GM12865 (cell line): ENCODE measurements around the gene TPK1.

Experiments
- DNase-seq: peaks from one replicate; pipeline ENCODE4 v3.0.0; 2010; ENCODE audit warnings: low read depth
- H3K4me3 ChIP-seq: 2 replicates; pipeline ENCODE4 v1.5.1; 2011; ENCODE audit warnings: mild to moderate bottlenecking, low read depth, low read length, control low read depth
- TF ChIP-seq, protein P1 (sequence below): IDR thresholded peaks from 2 replicates; pipeline ENCODE4 v1.5.1; 2011; ENCODE audit warnings: low read length, control low read depth, low read depth, inconsistent platforms; ENCODE audit not compliant: insufficient read depth; ENCODE audit errors: missing control alignments

Gene TPK1

DNA sequence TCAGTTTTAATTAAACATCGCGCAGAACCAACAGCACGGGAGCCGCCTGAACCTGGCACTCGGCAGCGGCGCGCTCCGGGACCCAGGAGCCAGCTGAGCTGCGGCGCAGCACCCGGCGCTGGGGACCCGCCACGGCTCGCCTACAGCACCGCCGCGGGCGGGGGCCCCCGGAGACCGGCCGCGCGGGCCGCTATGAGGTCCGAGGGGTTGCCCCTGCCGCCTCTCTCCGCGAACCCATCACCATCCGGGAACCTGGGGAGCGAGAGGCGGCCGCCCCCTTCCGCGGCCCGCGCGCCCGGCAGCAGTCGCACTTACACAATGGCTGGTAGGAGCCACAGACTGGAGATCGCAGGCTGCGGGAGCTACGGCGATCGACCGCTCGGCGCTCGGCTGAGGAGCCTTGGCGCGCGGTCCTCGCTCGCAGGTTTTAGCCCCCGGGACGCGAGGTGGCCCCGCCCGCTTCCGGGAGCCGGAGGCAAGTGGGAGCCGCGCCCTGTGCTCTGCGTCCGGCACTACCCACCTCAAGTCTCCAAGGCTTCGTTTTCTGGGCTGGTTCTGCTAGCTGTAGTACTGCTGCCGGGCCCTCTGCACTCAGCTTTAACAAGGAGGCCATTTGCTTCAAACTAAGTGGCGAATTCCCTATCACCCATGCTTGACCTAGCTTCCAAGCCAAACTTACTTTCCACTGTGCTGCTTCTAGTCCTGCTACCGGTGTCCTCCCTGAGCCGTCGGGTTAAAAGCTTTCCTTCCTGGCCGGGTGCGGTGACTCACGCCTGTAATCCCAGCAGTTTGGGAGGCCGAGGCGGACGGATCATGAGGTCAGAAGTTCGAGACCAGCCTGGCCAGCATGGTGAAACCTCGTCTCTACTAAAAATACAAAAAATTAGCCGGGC lies at the start of gene TPK1:
Gene TPK1, minus strand, starts transcription at position 402 of the 893 bp plus-strand sequence. CDS start 451 bp downstream, outside the sequence.
- H3K4me3 ChIP-seq: peak within 1 kb of the TSS; percentile 94
- peak; percentile 98 for DNase-seq
- TF ChIP-seq, protein P1, sequence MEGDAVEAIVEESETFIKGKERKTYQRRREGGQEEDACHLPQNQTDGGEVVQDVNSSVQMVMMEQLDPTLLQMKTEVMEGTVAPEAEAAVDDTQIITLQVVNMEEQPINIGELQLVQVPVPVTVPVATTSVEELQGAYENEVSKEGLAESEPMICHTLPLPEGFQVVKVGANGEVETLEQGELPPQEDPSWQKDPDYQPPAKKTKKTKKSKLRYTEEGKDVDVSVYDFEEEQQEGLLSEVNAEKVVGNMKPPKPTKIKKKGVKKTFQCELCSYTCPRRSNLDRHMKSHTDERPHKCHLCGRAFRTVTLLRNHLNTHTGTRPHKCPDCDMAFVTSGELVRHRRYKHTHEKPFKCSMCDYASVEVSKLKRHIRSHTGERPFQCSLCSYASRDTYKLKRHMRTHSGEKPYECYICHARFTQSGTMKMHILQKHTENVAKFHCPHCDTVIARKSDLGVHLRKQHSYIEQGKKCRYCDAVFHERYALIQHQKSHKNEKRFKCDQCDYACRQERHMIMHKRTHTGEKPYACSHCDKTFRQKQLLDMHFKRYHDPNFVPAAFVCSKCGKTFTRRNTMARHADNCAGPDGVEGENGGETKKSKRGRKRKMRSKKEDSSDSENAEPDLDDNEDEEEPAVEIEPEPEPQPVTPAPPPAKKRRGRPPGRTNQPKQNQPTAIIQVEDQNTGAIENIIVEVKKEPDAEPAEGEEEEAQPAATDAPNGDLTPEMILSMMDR: no peak

DNA sequence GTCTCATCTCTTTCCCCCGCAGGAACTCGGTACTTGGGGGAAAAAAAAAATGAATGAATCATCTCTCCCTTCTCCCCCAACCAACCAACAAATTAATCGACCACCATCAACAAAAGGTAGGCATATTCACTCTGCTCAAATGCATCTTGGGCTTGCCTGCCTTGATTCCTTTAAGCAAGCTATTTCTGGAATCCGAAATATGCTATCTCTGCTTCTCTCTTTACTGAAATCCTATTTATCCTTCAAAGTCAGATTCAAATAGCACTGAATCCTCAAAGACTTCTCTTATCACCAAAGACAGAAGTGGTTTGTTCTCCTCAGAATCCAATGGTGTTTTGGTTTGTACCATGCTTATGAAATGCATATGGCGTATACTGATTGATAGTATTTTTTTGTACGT lies 49.6 kb upstream of the TPK1 start:
- H3K4me3 ChIP-seq: no peak overlapping the region
- no peak for DNase-seq
- TF ChIP-seq, protein P1: no peak

DNA sequence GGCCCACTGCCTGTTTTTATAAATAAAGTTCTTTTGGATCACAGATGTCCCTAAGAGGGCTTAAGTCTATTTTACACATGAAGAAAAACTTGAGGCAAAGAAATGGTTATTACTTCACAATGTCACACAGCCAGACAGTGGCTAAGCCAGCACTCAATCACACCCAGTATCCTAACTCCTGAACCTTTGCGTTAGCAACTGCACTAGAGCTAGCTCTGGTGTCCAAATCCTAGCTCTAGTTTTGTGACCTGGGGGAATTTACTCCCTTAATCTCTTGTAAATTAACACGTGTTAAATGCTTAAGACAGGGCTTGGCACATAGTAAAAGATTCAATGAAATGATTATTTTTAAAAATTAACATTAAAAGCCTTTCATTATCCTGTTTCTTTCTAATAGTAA lies 49.0 kb upstream of the TPK1 start:
- TF ChIP-seq, protein P1: no peak
- DNase-seq: no peak

DNA sequence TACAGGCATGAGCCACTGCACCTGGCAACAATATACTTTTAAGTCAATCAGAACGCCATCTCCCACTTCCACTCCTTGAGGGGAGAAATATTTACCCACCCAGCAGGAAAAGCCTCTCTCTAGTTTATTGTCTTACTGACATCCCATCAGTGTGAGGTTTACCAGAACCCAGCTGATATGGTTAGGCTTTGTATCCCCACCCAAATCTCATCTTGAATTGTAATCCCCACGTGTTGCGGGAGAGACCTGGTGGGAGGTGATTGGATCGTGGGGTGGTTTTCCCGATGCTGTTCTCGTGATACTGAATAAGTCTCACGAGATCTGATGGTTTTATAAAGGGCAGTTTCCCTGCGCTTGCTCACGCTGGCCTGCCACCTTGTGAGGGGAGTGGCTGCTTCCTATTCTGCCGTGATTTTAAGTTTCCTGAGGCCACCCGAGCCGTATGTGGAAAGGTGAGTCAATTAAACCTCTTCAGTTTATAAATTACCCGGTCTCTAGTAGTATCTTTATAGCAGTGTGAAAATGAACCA lies 37.5 kb upstream of the TPK1 start:
- TF ChIP-seq, protein P1: no peak
- DNase-seq: no peak
- H3K4me3 ChIP-seq: no peak overlapping the region

More for the DNA sequence above, 49.0 kb upstream of the TPK1 start:
- no peak overlapping the region for H3K4me3 ChIP-seq

DNA sequence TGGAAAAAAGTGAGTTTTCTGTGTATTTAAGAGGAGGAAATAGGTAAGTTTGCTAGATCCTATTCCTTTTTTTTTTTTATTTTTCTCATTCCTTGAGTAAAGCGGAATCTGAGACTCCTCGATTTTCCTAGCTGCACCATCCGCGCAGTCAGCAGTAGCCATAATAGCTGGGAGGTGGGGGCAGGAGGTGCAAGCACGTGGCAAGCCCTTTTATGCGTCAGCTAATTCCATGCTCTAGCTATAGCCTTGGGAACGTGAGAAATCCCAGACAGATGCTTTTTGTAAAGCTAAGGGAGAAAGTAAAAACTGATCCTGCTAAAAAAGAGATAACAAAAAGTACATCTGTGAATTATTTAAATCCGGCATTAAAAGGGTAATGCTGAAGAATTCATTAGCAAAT lies 33.2 kb upstream of the TPK1 start:
- DNase-seq: no peak
- TF ChIP-seq, protein P1: no peak
- no peak overlapping the region for H3K4me3 ChIP-seq

DNA sequence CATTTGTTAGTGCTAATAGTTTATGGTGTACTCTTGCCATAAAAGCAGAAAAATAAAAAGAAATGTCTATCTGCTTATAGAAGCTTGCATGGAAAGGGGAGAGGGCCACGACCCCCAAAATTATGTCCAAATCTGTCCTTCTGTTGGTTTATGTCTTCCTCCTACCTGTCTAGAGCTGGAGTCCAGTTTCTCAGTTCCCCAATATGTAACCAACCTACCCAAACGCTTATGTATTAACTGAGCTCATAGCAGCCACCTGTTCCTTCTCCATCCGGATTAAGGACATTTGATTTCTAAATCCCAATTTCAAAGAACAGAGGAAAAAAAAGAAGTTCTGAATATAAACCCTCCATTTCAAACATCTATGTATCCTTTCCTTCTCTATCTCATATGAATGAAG lies 30.3 kb upstream of the TPK1 start:
- no peak for DNase-seq
- no peak overlapping the region for H3K4me3 ChIP-seq
- TF ChIP-seq, protein P1: no peak
